ENCODE results near the gene TMC3.

TMC3 gene

GRCh38 chr15:81361891-81362290, 12.1 kb downstream of the TMC3 start:
- TF ChIP-seq CTCF (IDR thresholded peaks at IDR 0.05; ENCODE audit: low read depth, low read length), result no peak
- no peak for DNase-seq
- Histone ChIP-seq H3K36me3 (no peaks in the 10 kb centered on the region), H3K9me3 (ENCODE audit: severe bottlenecking) (no peaks in the 10 kb centered on the region), H3K27me3 (ENCODE audit: insufficient read depth, low read depth, severe bottlenecking) (no peaks in the 10 kb centered on the region), H3K27ac (no peak overlapping the region), H3K4me3 (ENCODE audit: low read depth, low read length) (no peak overlapping the region)

GRCh38 chr15:81360491-81360890, 13.5 kb downstream of the TMC3 start:
- Histone ChIP-seq H3K4me3 (ENCODE audit: low read depth, low read length) (no peak overlapping the region), H3K36me3 (no peaks in the 10 kb centered on the region), H3K27ac (no peak overlapping the region), H3K9me3 (ENCODE audit: severe bottlenecking) (no peaks in the 10 kb centered on the region), H3K27me3 (ENCODE audit: insufficient read depth, low read depth, severe bottlenecking) (no peaks in the 10 kb centered on the region)
- TF ChIP-seq CTCF (IDR thresholded peaks at IDR 0.05; ENCODE audit: low read depth, low read length), result no peak
- DNase-seq, result no peak

- Histone ChIP-seq H3K4me3 (ENCODE audit: low read depth, low read length) (no peak overlapping the region), H3K9me3 (ENCODE audit: severe bottlenecking) (no peaks in the 10 kb centered on the region), H3K36me3 (no peaks in the 10 kb centered on the region), H3K27me3 (ENCODE audit: insufficient read depth, low read depth, severe bottlenecking) (no peaks in the 10 kb centered on the region), H3K27ac (no peak overlapping the region)
- DNase-seq, result no peak
- TF ChIP-seq CTCF (IDR thresholded peaks at IDR 0.05; ENCODE audit: low read depth, low read length), result no peak
Observed at GRCh38 chr15:81358248-81358647, 15.8 kb downstream of the TMC3 start.

- Histone ChIP-seq H3K27me3 (ENCODE audit: insufficient read depth, low read depth, severe bottlenecking) (no peaks in the 10 kb centered on the region), H3K36me3 (no peaks in the 10 kb centered on the region), H3K9me3 (ENCODE audit: severe bottlenecking) (no peaks in the 10 kb centered on the region), H3K4me3 (ENCODE audit: low read depth, low read length) (no peak overlapping the region), H3K27ac (no peak overlapping the region)
- TF ChIP-seq CTCF (IDR thresholded peaks at IDR 0.05; ENCODE audit: low read depth, low read length), result no peak
- DNase-seq, result no peak
Observed at GRCh38 chr15:81357180-81357686, 16.8 kb downstream of the TMC3 start.

GRCh38 chr15:81356252-81356651, 17.8 kb downstream of the TMC3 start:
- Histone ChIP-seq H3K4me3 (ENCODE audit: low read depth, low read length) (no peak overlapping the region), H3K27me3 (ENCODE audit: insufficient read depth, low read depth, severe bottlenecking) (no peaks in the 10 kb centered on the region), H3K36me3 (no peaks in the 10 kb centered on the region), H3K27ac (no peak overlapping the region), H3K9me3 (ENCODE audit: severe bottlenecking) (no peaks in the 10 kb centered on the region)
- no peak for TF ChIP-seq CTCF (IDR thresholded peaks at IDR 0.05; ENCODE audit: low read depth, low read length)
- DNase-seq, result no peak

- TF ChIP-seq CTCF (IDR thresholded peaks at IDR 0.05; ENCODE audit: low read depth, low read length), result no peak
- DNase-seq, result no peak
- H3K9me3 ChIP-seq (ENCODE audit: severe bottlenecking), result no peaks in the 10 kb centered on the region
- no peaks in the 10 kb centered on the region for H3K36me3 ChIP-seq
- no peak overlapping the region for H3K27ac ChIP-seq
- no peak overlapping the region for H3K4me3 ChIP-seq (ENCODE audit: low read depth, low read length)
- no peaks in the 10 kb centered on the region for H3K27me3 ChIP-seq (ENCODE audit: insufficient read depth, low read depth, severe bottlenecking)
Observed at GRCh38 chr15:81351651-81352050, 22.4 kb downstream of the TMC3 start.

All from WERI-Rb-1 (cell line).